KG1 (cell line): ENCODE measurements around the gene MVB12B.

Experiments
- DNase-seq: peaks from one replicate; lab custom pipeline; 2025; lab: John Stamatoyannopoulos, UW

Gene MVB12B

GRCh38 chr9:126408004-126408403, 81.4 kb downstream of the MVB12B start:
- DNase-seq: no peak

GRCh38 chr9:126410229-126410628, 83.6 kb downstream of the MVB12B start:
- DNase-seq: no peak

GRCh38 chr9:126411225-126411947, 84.8 kb downstream of the MVB12B start:
- DNase-seq: peak; percentile 11

- DNase-seq: no peak
Observed at GRCh38 chr9:126411948-126412284, 85.3 kb downstream of the MVB12B start.

GRCh38 chr9:126412905-126413304, 86.3 kb downstream of the MVB12B start:
- no peak for DNase-seq

- DNase-seq: no peak
Observed at GRCh38 chr9:126413391-126414068, 86.9 kb downstream of the MVB12B start.

GRCh38 chr9:126415741-126416370, 89.2 kb downstream of the MVB12B start:
- no peak for DNase-seq

GRCh38 chr9:126417043-126417442, 90.4 kb downstream of the MVB12B start:
- DNase-seq: no peak

- DNase-seq: no peak
Observed at GRCh38 chr9:126417684-126418083, 91.1 kb downstream of the MVB12B start.

- DNase-seq: no peak
Observed at GRCh38 chr9:126418608-126419007, 92.0 kb downstream of the MVB12B start.

GRCh38 chr9:126419475-126419874, 92.8 kb downstream of the MVB12B start:
- DNase-seq: no peak

- no peak for DNase-seq
Observed at GRCh38 chr9:126420135-126420534, 93.5 kb downstream of the MVB12B start.

- DNase-seq: no peak
Observed at GRCh38 chr9:126420643-126421564, 94.3 kb downstream of the MVB12B start.

GRCh38 chr9:126421567-126422428, 95.2 kb downstream of the MVB12B start:
- DNase-seq: no peak

- no peak for DNase-seq
Observed at GRCh38 chr9:126423142-126423915, 96.7 kb downstream of the MVB12B start.

- DNase-seq: no peak
Observed at GRCh38 chr9:126423916-126424185, 97.2 kb downstream of the MVB12B start.

- DNase-seq: no peak
Observed at GRCh38 chr9:126424511-126424910, 97.9 kb downstream of the MVB12B start.

- no peak for DNase-seq
Observed at GRCh38 chr9:126428534-126429175, 102.0 kb downstream of the MVB12B start.

- DNase-seq: no peak
Observed at GRCh38 chr9:126429190-126429589, 102.6 kb downstream of the MVB12B start.

GRCh38 chr9:126430124-126430523, 103.5 kb downstream of the MVB12B start:
- no peak for DNase-seq
